GM23338 (cell line): ENCODE measurements around the gene SDR42E1. TPM values are rescaled to one million over a fixed set of nuclear protein-coding genes. Genes with fewer than 3 reads are reported as not detected.
A peak's percentile ranks its signal among the peaks of the same experiment; 100 is the strongest.

Experiments used
- ATAC-seq: fragments of 200-7000 bp; cut with Tn5 transposase; 3 replicates; pipeline ENCODE4 v1.9.1; 2020
- DNase-seq: peaks from one replicate; pipeline ENCODE4 v3.0.0-alpha.2; 2015; ENCODE audit warnings: low spot score
- H2AFZ ChIP-seq: fragments of 200-600 bp; sonication (generic); 2 replicates; pipeline ENCODE4 v1.8.0; 2016; ENCODE audit warnings: antibody characterized with exemption, mild to moderate bottlenecking, moderate library complexity
- H3F3A ChIP-seq: fragments of 200-600 bp; sonication (generic); replicated peaks from 2 replicates; pipeline ENCODE4 v1.8.0; 2017; ENCODE audit warnings: antibody characterized with exemption, mixed run types, low read depth
- H3K27ac ChIP-seq: fragments of 200-600 bp; sonication (generic); 2 replicates; pipeline ENCODE4 v1.6.1; 2016; ENCODE audit warnings: low read depth
- H3K27me3 ChIP-seq: fragments of 200-600 bp; sonication (generic); 2 replicates; pipeline ENCODE4 v1.8.0; 2016; ENCODE audit warnings: mild to moderate bottlenecking, mixed run types, moderate library complexity; ENCODE audit not compliant: insufficient read depth
- H3K36me3 ChIP-seq: fragments of 200-600 bp; sonication (generic); 2 replicates; pipeline ENCODE4 v1.8.0; 2016; ENCODE audit warnings: mild to moderate bottlenecking; ENCODE audit not compliant: insufficient read depth
- H3K4me1 ChIP-seq: fragments of 200-600 bp; sonication (generic); 2 replicates; pipeline ENCODE4 v1.8.0; 2016; ENCODE audit warnings: mild to moderate bottlenecking, moderate library complexity; ENCODE audit not compliant: insufficient read depth
- H3K4me2 ChIP-seq: fragments of 200-600 bp; sonication (generic); 2 replicates; pipeline ENCODE4 v1.7.1; 2017; ENCODE audit warnings: mixed run types
- H3K4me3 ChIP-seq: fragments of 200-600 bp; sonication (generic); 2 replicates; pipeline ENCODE4 v1.6.1; 2016; ENCODE audit warnings: mixed run types
- H3K79me2 ChIP-seq: fragments of 200-600 bp; sonication (generic); replicated peaks from 2 replicates; pipeline ENCODE4 v1.8.0; 2017; ENCODE audit warnings: mild to moderate bottlenecking; ENCODE audit not compliant: insufficient read depth
- H3K9me2 ChIP-seq: fragments of 200-600 bp; sonication (generic); 2 replicates; pipeline ENCODE4 v1.8.0; 2017; ENCODE audit not compliant: insufficient read depth
- H4K20me1 ChIP-seq: fragments of 200-600 bp; sonication (generic); replicated peaks from 2 replicates; pipeline ENCODE4 v1.8.0; 2017; ENCODE audit warnings: mild to moderate bottlenecking; ENCODE audit not compliant: insufficient read depth
- H3K27ac Mint-ChIP-seq: 2 replicates; pipeline ENCODE4 v1.8.0; 2020; ENCODE audit warnings: inconsistent platforms, mild to moderate bottlenecking, moderate library complexity, mixed read lengths
- H3K27me3 Mint-ChIP-seq: 3 replicates; pipeline ENCODE4 v1.8.0; 2022; ENCODE audit warnings: low read depth, mild to moderate bottlenecking, moderate library complexity, mixed read lengths, inconsistent platforms; ENCODE audit not compliant: insufficient read depth, poor library complexity
- H3K36me3 Mint-ChIP-seq: 3 replicates; pipeline ENCODE4 v1.8.0; 2021; ENCODE audit warnings: low read depth, mild to moderate bottlenecking, inconsistent platforms, moderate library complexity, mixed read lengths
- H3K4me1 Mint-ChIP-seq: 3 replicates; pipeline ENCODE4 v1.8.0; 2020; ENCODE audit warnings: mild to moderate bottlenecking, inconsistent platforms, mixed read lengths
- H3K4me3 Mint-ChIP-seq: 3 replicates; pipeline ENCODE4 v1.8.0; 2021; ENCODE audit warnings: moderate library complexity, mild to moderate bottlenecking, inconsistent platforms, mixed read lengths
- H3K9me3 Mint-ChIP-seq: 3 replicates; pipeline ENCODE4 v1.8.0; 2020; ENCODE audit warnings: moderate library complexity, mild to moderate bottlenecking, inconsistent platforms, mixed read lengths
- CREB1 ChIP-seq: fragments of 250-450 bp; sonication (Bioruptor Pico); IDR thresholded peaks from 2 replicates; pipeline ENCODE4 v1.5.0; 2020; ENCODE audit warnings: low read depth, mild to moderate bottlenecking, moderate library complexity
- CTCF ChIP-seq, 2 experiments: fragments of 200-600 bp in 1 of 2; sonication (generic) in 1 of 2; conservative IDR thresholded peaks; 2 replicates each; pipeline versions ENCODE4 v1.5.1 to v1.6.1; 2016 to 2017; ENCODE audit warnings: antibody characterized with exemption in 2 of 2, low read depth in 2 of 2, mild to moderate bottlenecking in 2 of 2, moderate library complexity in 1 of 2
- ETS1 ChIP-seq: IDR thresholded peaks from 2 replicates; pipeline ENCODE4 v1.6.1; 2016; ENCODE audit warnings: antibody characterized with exemption
- EZH2 ChIP-seq: fragments of 200-600 bp; sonication (generic); IDR thresholded peaks from one replicate; pipeline ENCODE4 v1.8.0; 2017; ENCODE audit warnings: antibody characterized with exemption, mild to moderate bottlenecking, low read depth; ENCODE audit not compliant: unreplicated experiment
- EZH2phosphoT487 ChIP-seq: fragments of 200-600 bp; sonication (generic); IDR thresholded peaks from one replicate; pipeline ENCODE4 v1.8.1; 2018; ENCODE audit warnings: antibody characterized with exemption; ENCODE audit not compliant: unreplicated experiment
- JUNB ChIP-seq: IDR thresholded peaks from one replicate; pipeline ENCODE4 v1.6.1; 2016; ENCODE audit warnings: antibody characterized with exemption; ENCODE audit not compliant: unreplicated experiment
- NANOG ChIP-seq: IDR thresholded peaks from 2 replicates; pipeline ENCODE4 v1.6.1; 2016; ENCODE audit warnings: antibody characterized with exemption, borderline replicate concordance
- POLR2AphosphoS5 ChIP-seq: IDR thresholded peaks from 2 replicates; pipeline ENCODE4 v1.6.1; 2016; ENCODE audit warnings: antibody characterized with exemption, low read depth
- REST ChIP-seq: IDR thresholded peaks from one replicate; pipeline ENCODE4 v1.6.1; 2018; ENCODE audit warnings: antibody characterized with exemption; ENCODE audit not compliant: unreplicated experiment
- STAT1 ChIP-seq: IDR thresholded peaks from one replicate; pipeline ENCODE4 v1.6.1; 2016; ENCODE audit warnings: antibody characterized with exemption; ENCODE audit not compliant: unreplicated experiment
- ZNF114 ChIP-seq: fragments of 250-450 bp; sonication (Bioruptor Pico); IDR thresholded peaks from 2 replicates; pipeline ENCODE4 v1.5.0; 2020; ENCODE audit warnings: mild to moderate bottlenecking, moderate library complexity
- ZNF331 ChIP-seq: fragments of 250-450 bp; sonication (Bioruptor Pico); IDR thresholded peaks from 2 replicates; pipeline ENCODE4 v1.5.0; 2020; ENCODE audit warnings: low read depth, mild to moderate bottlenecking, moderate library complexity
- ZNF462 ChIP-seq: fragments of 250-450 bp; sonication (Bioruptor Pico); IDR thresholded peaks from 2 replicates; pipeline ENCODE4 v1.5.0; 2020; ENCODE audit warnings: mild to moderate bottlenecking, moderate library complexity
- polyA plus RNA-seq: library from polyadenylated mRNA; unstranded; fragments of >200 nt; fragmentation: Nextera tagmentation; extraction: Ambion mirVana; gene quantifications from 2 replicates; pipeline ENCODE4 v1.2.1, GENCODE V29; 2016
- total RNA-seq: library from RNA; depleted of rRNA; stranded (reverse); fragments of >200 nt; shearing (Covaris generic); gene quantifications from 2 replicates; pipeline ENCODE4 v1.2.3, GENCODE V29; 2014

The SDR42E1 gene
- total and polyA plus RNA-seq, 2 experiments from 2014 or later = 0.03 TPM; not detected in 1

GRCh38 chr16:81987706-81988105 lies 23.6 kb downstream of the SDR42E1 start:
- no peak for TF ChIP-seq ZNF462 (CRISPR knock-in tag)
- no peak for TF ChIP-seq POLR2AphosphoS5
- TF ChIP-seq EZH2 = no peak
- TF ChIP-seq CTCF (conservative IDR thresholded peaks at IDR 0.05; ENCODE audit: low read depth in 2 of 2) = no peak
- no peak for TF ChIP-seq CREB1 (CRISPR knock-in tag)
- TF ChIP-seq JUNB = no peak
- TF ChIP-seq REST = no peak
- TF ChIP-seq EZH2phosphoT487 = no peak
- no peak for TF ChIP-seq ZNF114 (CRISPR knock-in tag)
- no peak for TF ChIP-seq ZNF331 (CRISPR knock-in tag)
- TF ChIP-seq ETS1 = no peak
- TF ChIP-seq NANOG = no peak
- TF ChIP-seq STAT1 = no peak
- no peak for ATAC-seq
- H3K27me3 ChIP-seq = no peaks in the 10 kb centered on the region
- H3K4me3 ChIP-seq = no peak overlapping the region
- no peaks in the 10 kb centered on the region for H4K20me1 ChIP-seq
- no peaks in the 10 kb centered on the region for H3K36me3 ChIP-seq
- no peak overlapping the region; the same call in 1 of the 2 replicates for H3K27ac Mint-ChIP-seq
- no peaks in the 10 kb centered on the region for H3K79me2 ChIP-seq
- peaks cover 4% of the 10 kb centered on the region for H3K27me3 Mint-ChIP-seq
- no peak overlapping the region for H3K4me2 ChIP-seq
- no peaks in the 10 kb centered on the region for H3K9me3 Mint-ChIP-seq
- 0 out of 2 replicates have a peak overlapping the region, but pooled peaks have one; percentile 28 for H2AFZ ChIP-seq
- no peak for DNase-seq
- no peak overlapping the region for H3K4me3 Mint-ChIP-seq
- H3K27ac ChIP-seq = no peak overlapping the region
- 0 out of 2 replicates have a peak, but pooled peaks cover 3% of the 10 kb centered on the region for H3K9me2 ChIP-seq
- no peaks in the 10 kb centered on the region for H3F3A ChIP-seq
- H3K4me1 ChIP-seq = 0 out of 2 replicates have a peak, but pooled peaks cover 3% of the 10 kb centered on the region
- H3K36me3 Mint-ChIP-seq = no peaks in the 10 kb centered on the region
- H3K4me1 Mint-ChIP-seq = peaks cover 5% of the 10 kb centered on the region
